HepG2 (cell line): ENCODE results near the gene ETS1. TPM values are rescaled to one million over a fixed set of nuclear protein-coding genes. Genes with fewer than 3 reads are reported as not detected.

Experiments used
- ATAC-seq: fragments of 200-7000 bp; cut with Tn5 transposase; 3 replicates; pipeline ENCODE4 v1.9.1; 2020; ENCODE audit warnings: mild to moderate bottlenecking, moderate library complexity
- BruUV-seq: library from RNA; stranded (reverse); fragments of 400-500 nt; replicated peaks from 2 replicates; lab custom pipeline; 2021; lab: Mats Ljungman, UMichigan
- CTCF ChIA-PET: fragments of 300-600 bp; formaldehyde crosslinking; extraction: SDS; loops from one replicate; lab custom pipeline; 2021; ENCODE audit warnings: low total read pairs, inconsistent platforms, low intra/inter-chr PET ratio; lab: Yijun Ruan, JAX
- POLR2A ChIA-PET: fragments of 350-600 bp; sonication (Branson Sonifier 250); formaldehyde crosslinking; loops from one replicate; lab custom pipeline; 2020; ENCODE audit warnings: antibody characterized with exemption, inconsistent platforms; lab: Yijun Ruan, JAX
- DNase-seq: peaks from one replicate; pipeline ENCODE4 v3.0.0-alpha.2; 2015; ENCODE audit warnings: low spot score
- FAIRE-seq: peaks from 3 replicates; lab custom pipeline; 2011; peaks lifted over from hg19 to GRCh38; lab: Jason Lieb, UNC
- H2AFZ ChIP-seq: one replicate; pipeline ENCODE4 v1.6.1; 2011; ENCODE audit warnings: low read length, inconsistent platforms
- H3K27ac ChIP-seq: fragments of 300-600 bp; 3 replicates; pipeline ENCODE4 v1.8.0; 2011; ENCODE audit warnings: mixed run types, mild to moderate bottlenecking, mixed read lengths, low read length, inconsistent platforms; ENCODE audit not compliant: insufficient read depth; ENCODE audit errors: extremely low read length
- H3K27me3 ChIP-seq, 2 experiments: fragments of 200-600 bp in 1 of 2; 2 replicates in 1 of 2; 3 replicates in 1 of 2; pipeline versions ENCODE4 v1.6.0 to v1.8.0; 2011; ENCODE audit warnings: low read length in 2 of 2, mild to moderate bottlenecking in 2 of 2, moderate library complexity in 2 of 2, inconsistent platforms in 1 of 2; ENCODE audit not compliant: insufficient read depth in 2 of 2, control insufficient read depth in 1 of 2
- H3K36me3 ChIP-seq, 2 experiments: fragments of 200-600 bp in 1 of 2; replicated peaks in 1 of 2; 2 replicates in 1 of 2; 3 replicates in 1 of 2; pipeline versions ENCODE4 v1.5.1 to v1.8.0; 2011; ENCODE audit warnings: low read length in 2 of 2, inconsistent platforms in 1 of 2; ENCODE audit not compliant: insufficient read depth in 2 of 2, control insufficient read depth in 1 of 2
- H3K4me1 ChIP-seq: 2 replicates; pipeline ENCODE4 v1.5.1; 2012; ENCODE audit warnings: low read length, inconsistent platforms; ENCODE audit not compliant: insufficient read depth
- H3K4me2 ChIP-seq: 2 replicates; pipeline ENCODE4 v1.6.0; 2011; ENCODE audit warnings: low read depth, low read length, inconsistent platforms
- H3K4me3 ChIP-seq, 3 experiments: fragments of 200-600 bp in 1 of 3; sonication (generic), shearing (Covaris generic) in 1 of 3; replicated peaks in 1 of 3; 2 replicates each; pipeline ENCODE4 v1.5.1; 2011 to 2016; ENCODE audit warnings: low read length in 3 of 3, inconsistent platforms in 2 of 3, low read depth in 2 of 3, mild to moderate bottlenecking in 2 of 3, control low read depth in 1 of 3, mixed read lengths in 1 of 3; ENCODE audit not compliant: insufficient read depth in 1 of 3
- H3K79me2 ChIP-seq: one replicate; pipeline ENCODE4 v1.6.1; 2011; ENCODE audit warnings: low read length, inconsistent platforms; ENCODE audit not compliant: insufficient read depth
- H3K9ac ChIP-seq: 2 replicates; pipeline ENCODE4 v1.6.0; 2011; ENCODE audit warnings: mild to moderate bottlenecking, low read depth, low read length, inconsistent platforms; ENCODE audit not compliant: insufficient read depth
- H3K9me3 ChIP-seq: 2 replicates; pipeline ENCODE4 v1.5.1; 2012; ENCODE audit warnings: mild to moderate bottlenecking, low read length
- H4K20me1 ChIP-seq: 2 replicates; pipeline ENCODE4 v1.6.0; 2011; ENCODE audit warnings: inconsistent platforms, mild to moderate bottlenecking, low read length, moderate library complexity; ENCODE audit not compliant: insufficient read depth
- BORCS8-MEF2B ChIP-seq: sonication (generic); formaldehyde crosslinking; IDR thresholded peaks from 2 replicates; pipeline ENCODE4 v1.8.0; 2022; ENCODE audit warnings: mild to moderate bottlenecking, missing genetic modification reagents
- CC2D1A ChIP-seq: sonication (generic); formaldehyde crosslinking; IDR thresholded peaks from 2 replicates; pipeline ENCODE4 v1.8.1; 2023; ENCODE audit warnings: mild to moderate bottlenecking, missing genetic modification reagents
- CEBPG ChIP-seq: IDR thresholded peaks from 2 replicates; pipeline ENCODE4 v1.6.1; 2016
- CTCF ChIP-seq: sonication (generic); formaldehyde crosslinking; IDR thresholded peaks from 2 replicates; pipeline ENCODE4 v1.5.0; 2020; ENCODE audit warnings: mild to moderate bottlenecking, missing genetic modification reagents, moderate library complexity
- E2F5 ChIP-seq: sonication (generic); formaldehyde crosslinking; conservative IDR thresholded peaks from 2 replicates; pipeline ENCODE4 v1.4.0; 2020; ENCODE audit warnings: missing genetic modification reagents
- HDAC1 ChIP-seq: sonication (generic); formaldehyde crosslinking; IDR thresholded peaks from 2 replicates; pipeline ENCODE4 v1.5.1; 2020; ENCODE audit warnings: mild to moderate bottlenecking, missing genetic modification reagents
- KDM5B ChIP-seq: sonication (generic); formaldehyde crosslinking; IDR thresholded peaks from 2 replicates; pipeline ENCODE4 v1.4.0; 2020; ENCODE audit warnings: missing genetic modification reagents, mild to moderate bottlenecking, borderline replicate concordance
- KLF12 ChIP-seq: sonication (generic); formaldehyde crosslinking; IDR thresholded peaks from 2 replicates; pipeline ENCODE4 v1.4.0; 2020; ENCODE audit warnings: missing genetic modification reagents, borderline replicate concordance
- KLF15 ChIP-seq: sonication (generic); formaldehyde crosslinking; IDR thresholded peaks from 2 replicates; pipeline ENCODE4 v1.8.1; 2023; ENCODE audit warnings: borderline replicate concordance, mild to moderate bottlenecking, inconsistent platforms, missing genetic modification reagents, mixed read lengths
- PREB ChIP-seq: sonication (generic); formaldehyde crosslinking; IDR thresholded peaks from 2 replicates; pipeline ENCODE4 v1.4.0; 2020; ENCODE audit warnings: missing genetic modification reagents
- SETDB1 ChIP-seq: sonication (generic); formaldehyde crosslinking; IDR thresholded peaks from 2 replicates; pipeline ENCODE4 v1.5.1; 2020; ENCODE audit warnings: missing genetic modification reagents, mild to moderate bottlenecking, borderline replicate concordance
- SMC3 ChIP-seq: IDR thresholded peaks from 2 replicates; pipeline ENCODE4 v1.6.1; 2011; ENCODE audit warnings: low read length, improper control_type of control experiment
- ZNF160 ChIP-seq: sonication (generic); formaldehyde crosslinking; IDR thresholded peaks from 2 replicates; pipeline ENCODE4 v1.8.0; 2022; ENCODE audit warnings: mild to moderate bottlenecking, inconsistent platforms, missing genetic modification reagents
- ZNF263 ChIP-seq: sonication (generic); formaldehyde crosslinking; IDR thresholded peaks from 2 replicates; pipeline ENCODE4 v1.4.0; 2020; ENCODE audit warnings: missing genetic modification reagents
- ZNF605 ChIP-seq: sonication (generic); formaldehyde crosslinking; IDR thresholded peaks from 2 replicates; pipeline ENCODE4 v1.8.0; 2022; ENCODE audit warnings: mild to moderate bottlenecking, missing genetic modification reagents
- WGBS: methylation state at CpG from one replicate; pipeline ENCODE4 v1.1.6; 2017; ENCODE audit warnings: low lambda C conversion rate; 5-methylcytosine and 5-hydroxymethylcytosine counted together
- in situ Hi-C: cut with HindIII; loops from 2 replicates; pipeline ENCODE4 v1.10.0; 2017; ENCODE audit warnings: low pct_unique_long_range_greater_than_20kb; ENCODE audit not compliant: extremely low pct_ligation_motif_present
- intact Hi-C: fragments of 100-400 bp; cut with micrococcal nuclease; formaldehyde crosslinking; loops from one replicate; pipeline ENCODE4 v1.10.0; 2022; ENCODE audit not compliant: unreplicated experiment
- polyA plus RNA-seq, 8 experiments: library from polyadenylated mRNA; depleted of rRNA in 3 of 8; stranded (reverse) in 7 of 8; unstranded in 1 of 8; fragments of >200 nt; fragmentation: Illumina TruSeq in 4 of 8; extraction: Trizol in 4 of 8; gene quantifications; 2 replicates each; pipeline versions ENCODE4 v1.2.1 to v1.2.3, GENCODE V29; 2011 to 2016; ENCODE audit warnings: low read depth in 4 of 8, missing spikeins in 1 of 8, mixed read lengths in 1 of 8; ENCODE audit not compliant: insufficient read depth in 1 of 8
- total RNA-seq, 5 experiments: library from RNA; depleted of rRNA; stranded (reverse); fragments of >200 nt; fragmentation: Illumina TruSeq; extraction: Trizol; gene quantifications; 2 replicates each; pipeline ENCODE4 v1.2.3, GENCODE V29; 2016; ENCODE audit warnings: low read depth in 1 of 5

Gene ETS1
- total and polyA plus RNA-seq, 2 of the 13 experiments (the other 11 are each of a cell fraction or from before 2014, with no cell fraction given) = 0.18 to 0.34 TPM

- TF ChIP-seq ZNF605 (no peak), PREB (CRISPR knock-in tag) (no peak), SETDB1 (CRISPR knock-in tag) (no peak), HDAC1 (CRISPR knock-in tag) (no peak), E2F5 (no peak)
These were observed 99.4 kb downstream of the ETS1 start (continued) for GRCh38 chr11:128487978-128488377.

GRCh38 chr11:128484172-128484571, 103.2 kb downstream of the ETS1 start:
- H3K36me3 ChIP-seq = no peaks in the 10 kb centered on the region
- H3K27ac ChIP-seq = no peak overlapping the region
- ChIA-PET CTCF (no interaction called here), POLR2A (no interaction called here)
- ATAC-seq = peak; percentile 59; the same call in 2 of the 3 replicates
- intact Hi-C loops (no loop called here), in situ Hi-C loops (no loop called here)
- no peak overlapping the region for H3K9ac ChIP-seq
- H2AFZ ChIP-seq = no peak overlapping the region
- TF ChIP-seq KLF15 (CRISPR knock-in tag) (no peak), CC2D1A (CRISPR knock-in tag) (no peak), SMC3 (peak; percentile 10; the same call in 1 of the 2 replicates), KDM5B (CRISPR knock-in tag) (no peak), BORCS8-MEF2B (no peak), CEBPG (CRISPR knock-in tag) (no peak), ZNF160 (CRISPR knock-in tag) (no peak), KLF12 (CRISPR knock-in tag) (no peak), CTCF (CRISPR knock-in tag) (peak; percentile 26; the same call in 1 of the 2 replicates), ZNF263 (CRISPR knock-in tag) (peak; percentile 69)
- WGBS = 35% methylated on average over 4 of the region's 4 CpGs
- H3K27me3 ChIP-seq = no peaks in the 10 kb centered on the region; a peak in 1 of 5 replicates
- DNase-seq = no peak
- FAIRE-seq = no peak
- H3K4me2 ChIP-seq = no peak overlapping the region
- H3K4me3 ChIP-seq = no peak overlapping the region
- H3K4me1 ChIP-seq = no peaks in the 10 kb centered on the region
- no peaks in the 10 kb centered on the region for H4K20me1 ChIP-seq
- H3K79me2 ChIP-seq = no peaks in the 10 kb centered on the region
- no peaks in the 10 kb centered on the region for H3K9me3 ChIP-seq
- BruUV-seq = no TSS peak
